Vagina (tissue), 2 donors: ENCODE results near the gene LITAFD. TPM values are rescaled to one million over a fixed set of nuclear protein-coding genes. Genes with fewer than 3 reads are reported as not detected.

Experiments used
- DNase-seq, 2 donors: peaks; one replicate each; pipeline ENCODE4 v3.0.0-alpha.2; 2017; ENCODE audit errors: extremely low spot score in 2 of 2
- H3K27ac ChIP-seq: fragments of 200-600 bp; sonication (generic); one replicate; pipeline ENCODE4 v1.5.1; 2019
- H3K27me3 ChIP-seq: fragments of 200-600 bp; sonication (generic); one replicate; pipeline ENCODE4 v1.5.1; 2019
- H3K36me3 ChIP-seq, 2 donors: fragments of 200-600 bp; sonication (generic); one replicate each; pipeline ENCODE4 v1.5.1; 2017 to 2019
- H3K4me1 ChIP-seq: fragments of 200-600 bp; sonication (generic); one replicate; pipeline ENCODE4 v1.5.1; 2019
- H3K4me3 ChIP-seq, 2 donors: fragments of 200-600 bp; sonication (generic); 1 replicate in 1 of 2; 2 replicates in 1 of 2; pipeline ENCODE4 v1.5.1; 2016 to 2019
- H3K9me3 ChIP-seq: fragments of 200-600 bp; sonication (generic); one replicate; pipeline ENCODE4 v1.5.1; 2019
- CTCF ChIP-seq, 3 experiments: fragments of 450-650 bp in 2 of 3; fragments of 200-600 bp in 1 of 3; sonication (generic) in 1 of 3; IDR thresholded peaks; one replicate each; pipeline ENCODE4 v1.5.1; 2017 to 2019; ENCODE audit warnings: antibody characterized with exemption in 3 of 3, mild to moderate bottlenecking in 2 of 3, moderate library complexity in 2 of 3
- POLR2A ChIP-seq, 2 donors: fragments of 450-650 bp; IDR thresholded peaks; one replicate each; pipeline ENCODE4 v1.6.1; 2017; ENCODE audit warnings: antibody characterized with exemption in 2 of 2, mild to moderate bottlenecking in 2 of 2, moderate library complexity in 2 of 2
- POLR2AphosphoS5 ChIP-seq, 2 donors: sonication (generic); formaldehyde crosslinking; IDR thresholded peaks; one replicate each; pipeline ENCODE4 v1.9.0; 2017; ENCODE audit warnings: antibody characterized with exemption in 2 of 2, mild to moderate bottlenecking in 2 of 2, low read depth in 1 of 2; ENCODE audit not compliant: insufficient read depth in 1 of 2
- intact Hi-C: fragments of 100-400 bp; cut with DNase I; formaldehyde crosslinking; loops from one replicate; pipeline ENCODE4 v1.15.1; 2023
- total RNA-seq: library from RNA; depleted of rRNA; stranded (reverse); fragments of >200 nt; gene quantifications from one replicate; pipeline ENCODE4 v1.2.3, GENCODE V29; 2016

The LITAFD gene
- total RNA-seq, 1 donor from 2014 or later = not detected

GRCh38 chr16:8907096-8907495 is 24.9 kb downstream of the LITAFD start:
- H3K27me3 ChIP-seq = no peaks in the 10 kb centered on the region
- H3K4me1 ChIP-seq = peaks cover 6% of the 10 kb centered on the region
- DNase-seq = no peak
- no peaks in the 10 kb centered on the region for H3K9me3 ChIP-seq
- intact Hi-C loops = no loop called here
- no peak for TF ChIP-seq POLR2AphosphoS5 (IDR thresholded peaks at IDR 0.05; ENCODE audit: insufficient read depth in 1 of 2, low read depth in 1 of 2)
- TF ChIP-seq CTCF (IDR thresholded peaks at IDR 0.05) = no peak
- TF ChIP-seq POLR2A (IDR thresholded peaks at IDR 0.05) = no peak
- H3K36me3 ChIP-seq = peaks cover 0 to 97% of the 10 kb centered on the region in 2 donors
- no peak overlapping the region for H3K27ac ChIP-seq
- H3K4me3 ChIP-seq = no peak overlapping the region

- no peak overlapping the region for H3K27ac ChIP-seq
- no peak for TF ChIP-seq POLR2A (IDR thresholded peaks at IDR 0.05)
- no peak for TF ChIP-seq CTCF (IDR thresholded peaks at IDR 0.05)
- TF ChIP-seq POLR2AphosphoS5 (IDR thresholded peaks at IDR 0.05; ENCODE audit: insufficient read depth in 1 of 2, low read depth in 1 of 2) = no peak
- peaks cover 7% of the 10 kb centered on the region for H3K4me1 ChIP-seq
- peaks cover 0 to 87% of the 10 kb centered on the region in 2 donors for H3K36me3 ChIP-seq
- no peak for DNase-seq
- no peaks in the 10 kb centered on the region for H3K27me3 ChIP-seq
- intact Hi-C loops = no loop called here
- H3K9me3 ChIP-seq = no peaks in the 10 kb centered on the region
- no peak overlapping the region for H3K4me3 ChIP-seq
Observed at GRCh38 chr16:8908810-8909468, 26.8 kb downstream of the LITAFD start.

- intact Hi-C loops = no loop called here
- no peak for TF ChIP-seq CTCF (IDR thresholded peaks at IDR 0.05)
- no peak for TF ChIP-seq POLR2A (IDR thresholded peaks at IDR 0.05)
- no peak for TF ChIP-seq POLR2AphosphoS5 (IDR thresholded peaks at IDR 0.05; ENCODE audit: insufficient read depth in 1 of 2, low read depth in 1 of 2)
- peaks cover 0 to 84% of the 10 kb centered on the region in 2 donors for H3K36me3 ChIP-seq
- no peaks in the 10 kb centered on the region for H3K9me3 ChIP-seq
- peaks cover 7% of the 10 kb centered on the region for H3K4me1 ChIP-seq
- no peak for DNase-seq
- no peaks in the 10 kb centered on the region for H3K27me3 ChIP-seq
- no peak overlapping the region for H3K27ac ChIP-seq
- H3K4me3 ChIP-seq = no peak overlapping the region
Observed at GRCh38 chr16:8910811-8911210, 28.7 kb downstream of the LITAFD start.

GRCh38 chr16:8912793-8913192 is 30.6 kb downstream of the LITAFD start:
- Histone ChIP-seq H3K9me3 (no peaks in the 10 kb centered on the region), H3K27me3 (no peaks in the 10 kb centered on the region), H3K36me3 (peaks cover 0 to 72% of the 10 kb centered on the region in 2 donors), H3K4me3 (no peak overlapping the region), H3K4me1 (peaks cover 7% of the 10 kb centered on the region), H3K27ac (no peak overlapping the region)
- TF ChIP-seq POLR2A (IDR thresholded peaks at IDR 0.05) (no peak), POLR2AphosphoS5 (IDR thresholded peaks at IDR 0.05; ENCODE audit: insufficient read depth in 1 of 2, low read depth in 1 of 2) (no peak), CTCF (IDR thresholded peaks at IDR 0.05) (no peak)
- intact Hi-C loops = no loop called here
- no peak for DNase-seq

- Histone ChIP-seq H3K27ac (no peak overlapping the region), H3K4me1 (peaks cover 7% of the 10 kb centered on the region), H3K9me3 (no peaks in the 10 kb centered on the region), H3K27me3 (no peaks in the 10 kb centered on the region), H3K4me3 (no peak overlapping the region), H3K36me3 (peaks cover 0 to 72% of the 10 kb centered on the region in 2 donors)
- no peak for TF ChIP-seq CTCF (IDR thresholded peaks at IDR 0.05)
- intact Hi-C loops = no loop called here
- no peak for DNase-seq
Observed at GRCh38 chr16:8914098-8914497, 31.9 kb downstream of the LITAFD start.
